Left cardiac atrium (tissue), 4 donors: ENCODE data around the gene ENTPD8. TPM values are rescaled to one million over a fixed set of nuclear protein-coding genes. Genes with fewer than 3 reads are reported as not detected.
"Not testable (repeated sequence)": the region's sequence is repeated elsewhere in the genome, so short reads cannot be mapped to it uniquely, and the experiment has no call there.

ENCODE experiments used
- ATAC-seq, 2 donors: fragments of 200-7000 bp; cut with Tn5 transposase; one replicate each; pipeline ENCODE4 v1.9.1; 2020; ENCODE audit warnings: mild to moderate bottlenecking in 2 of 2, moderate library complexity in 2 of 2
- DNase-seq: peaks from one replicate; pipeline ENCODE4 v3.0.0-alpha.2; 2020
- intact Hi-C, 2 donors: fragments of 100-400 bp; cut with DNase I; formaldehyde crosslinking; loops; one replicate each; pipeline versions ENCODE4 v1.14.1 to v1.15.1; 2022 to 2023
- microRNA-seq, 2 donors: library from miRNA; unstranded; fragments of <30 nt; microRNA quantifications; one replicate each; pipeline ENCODE4 v1.2.0, GENCODE V29; 2020
- total RNA-seq, 2 donors: library from RNA; stranded (reverse); fragmentation: NEBNext Ultra II Directional; extraction: Animal tissue kit (Norgen Biotek cat#: 25700); gene quantifications; one replicate each; pipeline ENCODE4 v1.2.1, GENCODE V29; 2021
- donor health status: DM: no; HTN: yes; CAD: no.
- donor health status: DM: no; HTN: yes; CAD: no; lungs with severe emphysema.
- donor health status: DM: yes; HTN: yes; CAD: no.
- donor health status: Dilated cardiomyopathy.

ENTPD8 gene
- total RNA-seq, 2 donors from 2014 or later = not detected

DNA sequence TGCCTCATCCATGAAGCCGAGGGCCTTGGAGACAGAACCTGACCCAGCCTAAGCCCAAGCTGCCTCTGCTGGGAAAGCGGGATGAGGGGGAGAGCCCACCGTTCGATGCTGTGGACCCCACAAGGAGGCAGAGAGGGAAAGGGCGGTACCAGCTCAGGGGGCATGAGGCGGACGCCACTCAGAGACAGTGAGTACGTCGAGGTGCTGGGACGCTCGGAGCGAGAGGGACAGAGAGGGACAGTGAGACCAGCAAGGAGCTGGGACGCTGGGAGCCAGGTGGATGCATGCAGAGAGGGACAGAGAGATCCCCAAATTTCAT, 51.8 kb downstream of the ENTPD8 start:
- DNase-seq (no peak), ATAC-seq (no peak)
- intact Hi-C loops = no loop called here

DNA sequence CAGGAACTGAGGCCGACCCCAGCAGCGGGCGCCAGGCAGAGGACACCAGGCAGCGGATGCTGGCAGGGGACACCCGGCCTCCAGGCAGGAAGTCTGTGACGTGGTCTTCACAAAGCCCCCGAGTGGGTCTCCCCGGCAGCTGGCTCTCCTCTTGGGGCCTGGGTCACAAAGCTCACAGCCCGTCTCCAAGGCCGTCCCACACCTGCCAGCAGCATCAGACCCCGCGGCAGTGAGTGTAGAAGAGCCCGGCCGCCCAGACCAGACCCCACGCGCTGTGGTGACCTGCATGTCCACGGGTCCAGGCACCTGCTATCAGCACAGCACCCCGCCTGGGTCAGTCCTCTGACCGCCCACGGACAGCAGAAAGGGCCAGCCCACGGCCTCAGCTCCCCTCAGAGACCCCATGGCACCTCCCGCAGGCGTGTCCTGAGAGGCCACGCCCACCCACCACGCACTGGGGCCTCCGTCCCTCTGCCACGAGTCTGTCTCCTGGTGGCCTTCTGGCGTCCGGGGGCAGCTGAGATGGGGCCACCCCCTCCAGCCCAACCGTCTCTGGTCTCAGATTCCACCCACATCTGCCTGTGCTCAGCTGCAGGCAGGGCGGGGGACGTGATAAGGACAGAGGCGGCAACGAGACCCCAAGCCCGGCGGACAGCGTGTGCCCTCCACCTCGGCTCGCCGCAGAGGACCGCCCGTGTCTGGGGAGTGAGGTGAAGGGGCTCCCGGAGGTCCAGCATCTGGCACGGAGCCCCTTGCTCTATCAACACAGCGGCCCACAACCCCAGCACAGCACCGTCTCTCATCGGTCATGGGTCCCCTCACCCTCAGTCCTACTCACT, 52.3 kb downstream of the ENTPD8 start:
- ATAC-seq = no peak
- intact Hi-C loops = no loop called here
- no peak for DNase-seq

DNA sequence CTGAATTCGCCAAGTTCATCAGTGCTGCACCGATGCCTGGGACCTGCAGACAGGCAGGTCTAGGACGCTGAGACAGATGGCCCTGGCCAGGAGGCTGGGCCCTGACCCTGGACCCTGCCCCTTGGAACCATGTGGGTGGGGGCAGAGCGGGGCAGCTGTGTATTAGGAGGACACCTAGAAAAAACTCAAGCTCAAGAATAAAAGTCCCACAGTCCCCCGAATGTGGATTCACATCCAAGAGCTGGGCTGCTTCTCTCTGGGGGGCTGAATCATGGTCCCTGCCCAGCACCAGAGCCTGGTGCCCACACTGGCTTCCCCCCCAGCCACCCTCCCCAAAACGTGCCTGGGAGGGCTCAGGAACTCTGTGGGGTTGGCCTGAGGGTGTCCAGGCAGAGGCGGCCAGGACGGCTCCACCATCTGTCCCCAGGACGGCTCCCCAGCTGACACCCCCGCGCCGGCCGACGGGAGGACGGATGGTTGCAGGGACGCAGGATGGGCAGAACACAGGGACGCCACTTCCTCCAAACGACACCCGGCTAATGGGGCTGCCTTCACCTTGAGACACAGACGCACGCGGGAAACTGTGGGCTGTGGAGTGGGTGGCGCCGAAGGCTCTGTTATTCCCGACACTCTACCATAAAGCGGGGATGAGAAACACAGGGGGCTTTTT, 53.1 kb downstream of the ENTPD8 start:
- no peak for ATAC-seq
- no peak for DNase-seq
- intact Hi-C loops = no loop called here

GRCh38 chr9:137387114-137387890, 53.9 kb downstream of the ENTPD8 start:
- intact Hi-C loops = no loop called here
- ATAC-seq (peak in 1 of 2 donors; percentile 19), DNase-seq (peak; percentile 45)

DNA sequence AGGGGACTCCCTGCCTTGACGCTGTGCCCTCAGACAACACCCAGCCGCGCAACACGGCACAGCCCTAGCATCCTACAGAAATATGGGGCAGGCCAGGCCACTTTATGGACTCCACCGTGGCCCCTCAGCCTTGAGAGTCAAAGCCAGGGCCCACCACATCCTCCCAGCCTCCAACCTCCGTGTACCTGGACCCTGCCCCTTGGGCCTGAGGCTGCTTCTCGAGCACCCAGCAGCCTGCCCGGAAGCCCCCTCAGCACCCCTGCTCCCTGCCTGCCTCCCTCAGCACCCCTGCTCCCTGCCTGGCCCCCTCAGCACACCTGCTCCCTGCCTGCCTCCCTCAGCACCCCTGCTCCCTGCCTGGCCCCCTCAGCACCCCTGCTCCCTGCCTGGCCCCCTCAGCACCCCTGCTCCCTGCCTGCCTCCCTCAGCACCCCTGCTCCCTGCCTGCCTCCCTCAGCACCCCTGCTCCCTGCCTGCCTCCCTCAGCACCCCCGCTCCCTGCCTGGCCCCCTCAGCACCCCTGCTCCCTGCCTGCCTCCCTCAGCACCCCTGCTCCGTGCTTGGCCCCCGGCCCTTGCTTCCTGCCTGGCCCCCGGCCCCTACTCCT, 54.5 kb downstream of the ENTPD8 start:
- ATAC-seq, intact Hi-C loops: not testable (repeated sequence)
- DNase-seq = peak; percentile 16

- DNase-seq = peak; percentile 17
- intact Hi-C loops = no loop called here
- ATAC-seq = no peak
Observed at GRCh38 chr9:137385061-137385655, 56.0 kb downstream of the ENTPD8 start.

Small RNAs within 50 kb of the gene (microRNA-seq; reads per million reads assigned to microRNA genes)
- gene MIR7114 = 0.27 to 0.60 reads per million in 2 donors

Other genes starting within 250 kb of the ENTPD8 start
- gene TPRN, start 240.6 kb downstream of the ENTPD8 start, total RNA-seq = 10 to 100 TPM in 1 of 2 donors, 1 to 10 TPM in 1; 7.6 to 11.4 TPM
- gene TMEM203, start 235.7 kb downstream of the ENTPD8 start, total RNA-seq = 10 to 100 TPM; 32.9 to 34.5 TPM
- 1 to 10 TPM; 5.9 to 6.5 TPM for gene NDOR1, start 235.7 kb downstream of the ENTPD8 start, total RNA-seq
- 10 to 100 TPM; 15.6 to 18.1 TPM for gene RNF208, start 219.1 kb downstream of the ENTPD8 start, total RNA-seq
- under 1 TPM in 1 of 2 donors, not detected in 1; 0.62 TPM for gene CYSRT1, start 216.2 kb downstream of the ENTPD8 start, total RNA-seq
- not detected for gene RNF224, start 213.9 kb downstream of the ENTPD8 start, total RNA-seq
- not detected for gene SLC34A3, start 210.5 kb downstream of the ENTPD8 start, total RNA-seq
- 100 to 1,000 TPM; 324 to 437 TPM for gene TUBB4B, start 200.1 kb downstream of the ENTPD8 start, total RNA-seq
- gene STPG3, start 190.1 kb downstream of the ENTPD8 start, total RNA-seq = under 1 TPM in 1 of 2 donors, not detected in 1; 0.59 TPM
- 10 to 100 TPM; 35.1 to 38.1 TPM for gene NELFB, start 186.0 kb downstream of the ENTPD8 start, total RNA-seq
- gene TOR4A, start 163.6 kb downstream of the ENTPD8 start, total RNA-seq = 1 to 10 TPM; 6.2 to 9.4 TPM
- 10 to 100 TPM in 1 of 2 donors, 1 to 10 TPM in 1; 4.9 to 11.5 TPM for gene NRARP, start 139.1 kb downstream of the ENTPD8 start, total RNA-seq
- gene EXD3, start 18.2 kb downstream of the ENTPD8 start, total RNA-seq = 10 to 100 TPM in 1 of 2 donors, 1 to 10 TPM in 1; 8.0 to 11.7 TPM
- gene NOXA1, start 18.0 kb downstream of the ENTPD8 start, total RNA-seq = 1 to 10 TPM; 2.5 to 5.3 TPM
- gene NSMF, start 18.0 kb upstream of the ENTPD8 start, total RNA-seq = 10 to 100 TPM; 20.5 to 25.1 TPM
- gene PNPLA7, start 109.0 kb upstream of the ENTPD8 start, total RNA-seq = 1 to 10 TPM; 5.8 to 6.1 TPM
- gene MRPL41, start 110.5 kb upstream of the ENTPD8 start, total RNA-seq = 100 to 1,000 TPM; 171 to 182 TPM
- 10 to 100 TPM; 18.4 to 21.4 TPM for gene DPH7, start 137.6 kb upstream of the ENTPD8 start, total RNA-seq
- 10 to 100 TPM in 1 of 2 donors, 1 to 10 TPM in 1; 9.4 to 12.2 TPM for gene ZMYND19, start 149.2 kb upstream of the ENTPD8 start, total RNA-seq
- gene ARRDC1, start 164.3 kb upstream of the ENTPD8 start, total RNA-seq = 10 to 100 TPM; 17.3 to 20.0 TPM
- 10 to 100 TPM; 31.9 to 38.1 TPM for gene EHMT1, start 177.6 kb upstream of the ENTPD8 start, total RNA-seq